ENCODE measurements around the gene EEPD1.

DNA sequence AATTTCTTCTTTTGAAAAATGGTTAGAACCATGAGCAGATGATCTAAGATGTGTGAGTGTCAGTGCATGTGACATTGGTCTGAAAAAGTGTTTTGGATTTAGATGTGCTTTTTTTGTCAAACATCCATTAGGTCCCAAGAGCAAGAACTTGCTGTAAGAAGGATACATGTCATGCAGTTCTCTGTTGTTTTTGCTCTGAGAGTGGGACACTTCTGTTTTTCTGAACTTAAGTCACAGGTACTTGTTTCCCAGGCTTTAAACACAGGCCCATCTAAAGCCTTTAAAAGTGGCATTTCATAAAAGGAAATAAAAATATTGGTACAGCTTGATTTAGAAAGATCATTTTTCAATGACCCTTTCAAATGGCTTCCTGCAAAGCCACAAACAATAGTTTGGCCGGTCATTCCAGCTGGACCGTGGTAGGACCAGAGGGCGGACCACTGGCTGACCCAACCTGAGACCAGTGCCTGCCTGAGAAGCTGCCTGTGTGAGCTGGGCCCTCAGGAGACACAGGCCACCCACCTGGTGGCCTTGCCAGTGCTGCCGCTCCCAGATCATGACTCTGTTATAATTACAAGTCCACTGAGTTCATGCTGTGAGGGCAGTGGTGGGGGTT lies 92.7 kb downstream of the EEPD1 start:
- TF ChIP-seq, protein P1, sequence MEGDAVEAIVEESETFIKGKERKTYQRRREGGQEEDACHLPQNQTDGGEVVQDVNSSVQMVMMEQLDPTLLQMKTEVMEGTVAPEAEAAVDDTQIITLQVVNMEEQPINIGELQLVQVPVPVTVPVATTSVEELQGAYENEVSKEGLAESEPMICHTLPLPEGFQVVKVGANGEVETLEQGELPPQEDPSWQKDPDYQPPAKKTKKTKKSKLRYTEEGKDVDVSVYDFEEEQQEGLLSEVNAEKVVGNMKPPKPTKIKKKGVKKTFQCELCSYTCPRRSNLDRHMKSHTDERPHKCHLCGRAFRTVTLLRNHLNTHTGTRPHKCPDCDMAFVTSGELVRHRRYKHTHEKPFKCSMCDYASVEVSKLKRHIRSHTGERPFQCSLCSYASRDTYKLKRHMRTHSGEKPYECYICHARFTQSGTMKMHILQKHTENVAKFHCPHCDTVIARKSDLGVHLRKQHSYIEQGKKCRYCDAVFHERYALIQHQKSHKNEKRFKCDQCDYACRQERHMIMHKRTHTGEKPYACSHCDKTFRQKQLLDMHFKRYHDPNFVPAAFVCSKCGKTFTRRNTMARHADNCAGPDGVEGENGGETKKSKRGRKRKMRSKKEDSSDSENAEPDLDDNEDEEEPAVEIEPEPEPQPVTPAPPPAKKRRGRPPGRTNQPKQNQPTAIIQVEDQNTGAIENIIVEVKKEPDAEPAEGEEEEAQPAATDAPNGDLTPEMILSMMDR (IDR thresholded peaks at IDR 0.05), result no peak
- no peak for TF ChIP-seq POLR2A (IDR thresholded peaks at IDR 0.05)
